IPS-11a (cell line): Measurements from ENCODE around the gene PEX3.
"Not testable (repeated sequence)": the region's sequence is repeated elsewhere in the genome, so short reads cannot be mapped to it uniquely, and the experiment has no call there.

ENCODE experiments used
- H3K4me3 ChIP-seq: one replicate; pipeline ENCODE4 v1.5.1; 2013; ENCODE audit warnings: low read depth, low read length, control low read depth

The PEX3 gene

DNA sequence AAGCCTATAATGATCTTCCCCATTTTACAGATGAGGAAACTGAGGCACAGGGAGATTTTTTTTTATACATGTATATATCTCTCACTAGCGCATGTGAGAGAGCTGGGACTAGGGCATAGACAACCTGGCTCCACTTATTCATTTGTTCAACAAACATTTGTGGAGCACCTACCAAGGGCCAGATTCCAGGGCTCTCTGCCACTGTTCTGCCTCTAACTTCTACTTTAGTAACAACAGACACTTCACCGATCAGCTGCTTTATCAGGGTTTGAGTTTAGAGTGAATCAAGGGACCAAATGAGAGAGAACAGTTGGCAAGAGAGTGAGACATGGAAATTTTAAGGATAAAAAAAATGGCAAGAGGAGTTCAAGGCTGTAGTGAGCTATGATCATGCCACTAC lies 7.5 kb upstream of the PEX3 start:
- H3K4me3 ChIP-seq: no peak overlapping the region

DNA sequence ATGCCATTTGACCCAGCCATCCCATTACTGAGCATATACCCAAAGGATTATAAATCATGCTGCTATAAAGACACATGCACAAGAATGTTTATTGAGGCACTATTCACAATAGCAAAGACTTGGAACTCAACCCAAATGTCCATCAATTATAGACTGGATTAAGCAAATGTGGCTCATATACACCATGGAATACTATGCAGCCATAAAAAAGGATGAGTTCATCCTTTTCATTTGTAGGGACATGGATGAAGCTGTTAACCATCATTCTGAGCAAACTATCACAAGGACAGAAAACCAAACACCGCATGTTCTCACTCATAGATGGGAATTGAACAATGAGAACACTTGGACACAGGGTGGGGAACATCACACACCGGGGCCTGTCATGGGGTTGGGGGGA lies 2.7 kb upstream of the PEX3 start:
- not testable (repeated sequence) for H3K4me3 ChIP-seq

DNA sequence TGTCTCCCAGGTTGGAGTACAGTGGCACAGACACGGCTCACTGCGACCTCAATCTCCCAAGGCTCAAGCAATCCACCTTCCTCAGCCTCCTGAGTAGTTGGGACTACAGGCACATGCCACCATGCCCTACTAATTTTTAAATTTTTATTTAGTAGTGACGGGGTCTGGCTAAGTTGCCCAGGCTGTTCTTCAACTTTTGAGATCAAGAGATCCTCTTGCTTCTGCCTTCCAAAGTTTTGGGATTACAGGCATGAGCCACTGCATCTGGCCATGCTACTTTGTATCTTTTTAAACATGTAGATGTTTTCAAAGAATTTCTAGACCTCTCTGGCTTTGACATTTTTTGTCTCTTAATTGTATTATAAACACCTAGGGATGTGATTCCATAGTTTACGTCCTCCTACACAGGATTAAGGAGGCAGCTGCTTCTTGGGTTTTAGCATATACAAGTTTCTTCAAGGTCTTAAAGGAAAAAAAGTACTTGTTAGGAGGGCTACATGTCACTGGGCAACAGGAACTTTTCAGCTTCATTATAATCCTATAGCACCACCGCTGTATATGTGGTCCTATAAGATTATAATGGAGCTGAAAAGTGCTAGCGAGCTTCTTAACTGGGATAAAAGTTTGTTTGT lies 1.4 kb upstream of the PEX3 start:
- H3K4me3 ChIP-seq: peak overlapping the region; percentile 90

DNA sequence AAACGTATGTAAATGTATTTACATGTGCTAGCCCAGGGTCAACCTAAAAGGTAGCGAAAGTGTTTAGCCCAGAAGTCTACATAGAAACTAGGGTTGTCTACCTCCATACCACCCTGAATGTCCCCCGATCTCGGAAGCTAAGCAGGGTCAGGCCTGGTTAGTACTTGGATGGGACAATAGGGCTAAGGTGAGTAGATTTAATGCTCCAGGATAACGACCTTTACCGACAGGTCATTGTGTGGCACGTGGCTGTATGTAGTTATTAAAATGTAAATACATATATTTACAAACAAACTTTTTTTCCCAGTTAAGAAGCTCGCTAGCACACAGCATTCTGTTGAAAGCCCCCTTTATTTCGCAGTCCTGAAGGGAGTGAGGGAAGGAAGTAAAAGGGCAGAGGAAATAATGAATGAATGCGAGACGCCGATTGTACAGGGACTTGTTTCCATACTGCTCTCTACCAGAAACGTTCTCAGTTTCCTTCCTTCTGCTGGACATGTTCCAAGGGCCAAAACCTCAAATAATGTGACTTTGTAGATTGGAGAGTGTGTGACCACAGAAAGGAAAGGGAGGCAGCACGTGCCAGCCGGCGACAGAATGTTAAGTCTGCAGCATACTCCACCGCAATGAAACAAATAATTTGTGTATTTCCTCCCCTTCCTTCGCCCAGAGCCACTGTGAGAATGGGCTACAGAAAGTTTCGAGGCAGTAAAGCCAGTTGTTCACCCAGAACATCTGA lies 722 bp upstream of the PEX3 start:
- H3K4me3 ChIP-seq: peak overlapping the region; percentile 90

DNA sequence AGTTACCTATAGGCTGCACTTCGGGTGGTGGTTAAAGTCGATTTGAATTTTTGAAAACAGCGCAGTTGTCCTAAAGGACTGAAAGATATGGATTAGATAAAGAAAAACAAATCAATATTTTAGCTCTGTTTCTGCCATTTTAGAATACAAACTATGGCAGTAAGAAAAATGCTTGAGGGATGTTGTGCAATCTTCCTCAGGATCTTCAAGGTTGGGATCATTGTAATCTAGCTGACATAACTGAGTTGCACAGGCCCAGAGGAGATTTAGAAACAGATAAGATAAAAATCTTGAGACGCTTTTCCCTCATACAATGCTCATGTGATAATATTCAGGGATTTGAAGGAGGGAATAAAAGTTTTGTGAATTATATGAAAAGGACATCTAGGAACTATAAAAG lies 926 bp downstream of the PEX3 start:
- peak overlapping the region; percentile 90 for H3K4me3 ChIP-seq

DNA sequence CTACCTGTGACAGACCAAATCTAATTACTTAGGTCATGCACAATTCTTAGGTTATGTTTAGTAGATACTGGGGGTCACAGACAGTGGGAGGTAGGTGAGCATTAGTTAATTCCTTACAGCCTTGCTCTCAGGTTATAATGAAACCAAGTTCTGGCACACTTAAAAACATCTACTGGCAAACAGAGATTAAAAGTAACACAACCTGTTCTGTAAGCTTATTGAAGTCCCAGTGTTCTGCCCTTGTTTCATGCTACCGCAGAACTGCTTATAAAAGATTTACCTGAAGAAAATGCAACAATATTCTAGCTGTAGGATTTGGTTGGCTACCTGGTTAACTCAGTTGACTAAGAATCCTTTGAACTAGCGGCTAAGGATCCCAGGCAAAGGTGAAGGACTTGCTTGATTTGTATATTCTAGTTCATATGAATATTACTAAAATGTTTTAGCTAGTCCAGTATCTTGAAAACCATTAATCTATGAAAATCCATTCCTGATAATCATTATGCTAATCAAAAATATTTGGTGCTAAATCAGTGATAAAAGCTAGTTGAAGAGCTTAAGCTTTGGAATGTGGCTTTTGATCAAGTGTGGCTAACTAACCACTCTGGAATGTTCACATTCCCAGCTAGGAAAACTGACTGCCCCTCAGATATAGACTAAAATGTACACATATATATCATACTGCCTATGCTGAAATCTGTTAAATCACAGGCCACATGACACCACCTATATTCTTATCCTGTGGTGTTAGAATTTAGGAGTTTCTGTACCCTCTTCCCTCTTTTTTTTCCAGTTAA lies 7.2 kb downstream of the PEX3 start:
- H3K4me3 ChIP-seq: no peak overlapping the region

DNA sequence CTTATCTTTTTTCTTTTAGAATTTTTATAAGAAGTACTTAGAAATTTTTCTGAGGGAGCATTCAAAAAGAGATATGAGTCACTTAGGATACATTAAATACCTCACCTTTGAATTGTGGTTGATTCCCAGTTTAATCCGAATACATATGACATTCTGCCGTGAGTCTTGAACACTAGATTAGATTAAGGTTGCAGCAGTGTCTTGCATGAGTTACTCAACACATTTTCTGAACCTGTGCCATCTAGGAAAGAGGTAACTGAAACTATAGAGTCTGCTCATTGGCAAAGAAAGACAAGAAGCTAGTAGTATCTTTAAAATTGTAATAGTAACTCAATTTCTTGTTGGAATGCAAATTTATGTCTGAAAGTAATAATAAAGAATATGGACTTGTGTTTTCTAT lies 14.9 kb downstream of the PEX3 start:
- H3K4me3 ChIP-seq: no peak overlapping the region

DNA sequence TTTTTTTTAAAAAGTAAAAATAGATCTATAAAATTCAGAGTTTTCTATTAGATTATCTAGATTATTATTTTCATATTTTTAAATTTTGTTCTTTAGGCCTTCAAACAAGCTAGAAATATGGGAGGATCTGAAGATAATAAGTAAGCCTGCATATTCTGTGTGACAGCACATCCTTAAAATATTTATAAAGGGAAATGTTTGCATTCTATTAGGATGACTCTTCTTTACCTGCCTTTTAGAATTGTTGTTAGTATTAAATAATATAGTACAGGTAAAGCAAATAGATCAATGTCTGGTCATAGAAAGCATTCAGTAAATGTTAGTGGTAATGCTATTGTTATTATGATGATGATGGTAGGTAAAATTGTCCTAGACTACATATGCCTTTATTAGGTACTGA lies 17.4 kb downstream of the PEX3 start:
- H3K4me3 ChIP-seq: no peak overlapping the region

DNA sequence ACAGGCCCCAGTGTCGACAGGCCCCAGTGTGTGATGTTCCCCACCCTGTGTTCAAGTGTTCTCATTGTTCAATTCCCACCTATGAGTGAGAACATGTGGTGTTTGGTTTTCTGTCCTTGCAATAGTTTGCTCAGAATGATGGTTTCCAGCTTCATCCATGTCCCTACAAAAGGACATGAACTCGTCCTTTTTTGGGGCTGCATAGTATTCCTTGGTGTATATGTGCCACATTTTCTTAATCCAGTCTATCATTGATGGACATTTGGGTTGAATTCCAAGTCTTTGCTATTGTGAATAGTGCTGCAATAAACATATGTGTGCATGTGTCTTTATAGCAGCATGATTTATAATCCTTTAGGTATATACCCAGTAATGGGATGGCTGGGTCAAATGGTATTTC lies 18.2 kb downstream of the PEX3 start:
- not testable (repeated sequence) for H3K4me3 ChIP-seq

DNA sequence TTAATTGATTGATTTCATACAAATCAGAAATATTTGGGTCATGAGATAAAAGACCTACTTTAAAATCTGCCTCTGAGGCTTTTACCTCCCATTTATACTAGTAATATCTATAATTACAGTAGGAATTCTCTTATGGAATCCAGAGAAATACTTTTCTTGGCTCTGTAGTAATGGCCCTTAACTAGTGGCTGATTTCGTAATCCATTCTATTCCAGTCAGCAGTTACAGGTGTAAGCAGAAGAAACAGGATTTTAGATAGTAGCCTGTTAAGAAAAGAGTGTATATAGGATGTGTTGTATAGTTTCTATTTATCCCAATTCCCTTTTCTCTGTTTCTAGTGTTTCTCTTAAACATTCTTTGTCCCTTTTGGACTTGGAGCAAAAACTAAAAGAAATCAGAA lies 21.2 kb downstream of the PEX3 start:
- H3K4me3 ChIP-seq: no peak overlapping the region

DNA sequence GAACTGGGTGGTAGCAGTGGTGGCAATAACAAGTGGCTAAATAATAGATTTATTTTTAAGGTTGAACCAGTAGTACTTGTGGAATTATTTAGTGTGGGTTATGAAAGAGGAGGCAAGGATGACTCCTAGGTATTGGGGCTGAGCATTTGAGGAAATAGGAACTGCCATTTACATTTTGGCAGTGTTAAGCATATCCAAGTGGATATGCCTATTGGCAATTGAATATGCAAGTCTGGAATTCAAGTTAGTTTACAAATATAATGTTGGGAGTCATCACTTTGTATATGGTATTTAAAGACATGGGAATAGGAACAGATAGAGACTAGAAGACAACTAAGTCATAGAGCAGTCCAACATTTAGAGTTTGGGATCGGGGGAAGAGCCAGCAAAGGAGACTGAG lies 25.9 kb downstream of the PEX3 start:
- no peak overlapping the region for H3K4me3 ChIP-seq

DNA sequence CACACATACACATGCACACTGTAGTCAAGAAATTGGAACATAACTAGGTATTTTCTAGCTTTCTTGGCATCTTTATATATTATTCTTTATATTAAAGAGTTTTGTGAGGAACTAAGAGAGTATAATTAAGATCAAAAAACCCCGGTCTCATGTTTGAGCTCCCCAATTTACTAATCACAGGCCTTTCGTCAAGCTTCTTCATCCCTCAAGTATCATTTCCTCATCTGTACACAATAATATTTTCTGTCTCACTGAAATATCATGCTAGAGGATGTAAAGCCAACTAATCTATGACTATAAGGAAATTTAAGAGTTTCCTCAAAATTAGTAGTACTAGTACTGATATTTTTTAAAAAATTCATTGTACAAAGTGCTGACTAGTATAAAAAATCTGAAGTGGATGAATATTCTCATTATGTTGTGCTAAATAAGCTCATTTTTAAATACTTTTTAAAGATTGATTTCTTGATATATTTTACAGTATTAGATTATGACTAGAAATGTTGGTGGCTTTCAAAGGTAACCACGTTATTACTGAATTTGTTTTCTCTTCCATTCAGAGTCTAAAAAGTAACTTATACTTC lies 28.0 kb downstream of the PEX3 start:
- H3K4me3 ChIP-seq: no peak overlapping the region

DNA sequence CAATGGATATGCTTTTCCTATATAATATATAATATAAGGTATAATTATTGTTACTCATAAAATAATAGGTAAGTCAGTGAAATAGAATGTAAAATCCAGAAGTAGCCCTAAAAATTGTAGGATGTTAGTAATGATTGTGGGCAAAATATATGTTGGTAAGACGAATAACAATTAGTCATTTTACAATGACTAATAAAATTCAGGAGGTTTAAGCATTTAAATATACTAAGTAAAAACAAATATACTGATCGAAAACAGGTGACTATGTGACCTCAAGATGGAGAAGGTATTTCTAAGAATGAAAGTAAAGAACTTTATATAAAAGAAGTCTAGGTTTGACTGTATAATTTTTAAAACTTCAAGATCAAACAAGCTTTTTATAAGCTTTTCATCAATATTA lies 32.0 kb downstream of the PEX3 start:
- H3K4me3 ChIP-seq: no peak overlapping the region

DNA sequence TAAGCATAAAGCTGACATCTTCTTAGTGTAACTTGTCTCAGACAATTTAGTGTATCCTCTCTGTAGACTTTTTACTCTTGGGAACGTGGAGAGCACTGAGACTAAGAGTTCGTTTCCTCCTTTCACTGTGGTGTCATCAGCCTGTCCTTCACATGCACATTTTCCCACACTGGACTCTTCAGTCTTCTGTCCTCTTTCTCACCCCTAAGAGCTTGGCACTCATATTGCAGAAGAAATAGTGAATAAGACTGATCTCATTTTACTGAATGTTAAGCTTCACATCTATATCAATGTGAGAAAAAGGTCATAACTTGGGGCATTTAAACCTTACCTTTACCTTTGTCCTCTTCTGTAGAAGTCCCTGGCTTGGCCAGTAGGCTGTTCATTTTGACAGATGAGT lies 35.4 kb downstream of the PEX3 start:
- H3K4me3 ChIP-seq: no peak overlapping the region

DNA sequence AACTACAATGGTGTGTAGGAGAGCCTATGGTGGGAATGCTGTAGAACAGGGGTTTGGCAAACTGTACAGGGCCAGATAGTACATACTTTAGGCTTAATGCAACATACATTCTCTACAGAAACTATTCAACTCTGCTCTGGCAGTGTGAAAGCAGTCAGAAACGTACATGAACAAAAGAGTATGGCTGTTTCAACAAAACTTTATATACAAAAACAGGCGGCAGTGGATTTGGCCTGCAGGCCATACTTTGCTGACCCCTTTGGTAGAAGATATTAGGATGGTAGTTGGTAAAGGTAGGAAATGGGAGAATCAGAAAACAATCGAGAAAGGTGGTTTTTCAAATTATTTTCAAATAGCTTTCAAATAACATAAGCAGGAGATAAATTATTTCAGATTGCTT lies 36.1 kb downstream of the PEX3 start:
- no peak overlapping the region for H3K4me3 ChIP-seq

DNA sequence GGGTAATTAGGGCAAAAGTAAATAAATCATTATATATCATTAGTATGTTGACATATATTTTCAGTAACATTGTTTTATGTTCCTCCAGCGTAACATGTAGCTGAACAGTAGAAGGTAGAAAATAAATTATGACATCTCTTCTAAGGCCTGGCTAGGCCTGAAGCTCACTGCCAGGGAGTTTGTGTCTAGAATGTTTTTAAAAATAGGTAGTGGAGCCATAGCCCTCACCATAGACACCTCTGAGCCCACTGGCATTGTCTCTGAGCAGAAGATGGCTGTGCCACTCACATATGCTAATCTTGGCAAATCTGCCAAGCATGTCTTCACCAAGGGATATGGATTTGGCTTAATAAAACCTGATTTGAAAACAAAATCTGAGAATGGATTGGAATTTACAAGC lies 39.6 kb downstream of the PEX3 start:
- no peak overlapping the region for H3K4me3 ChIP-seq

DNA sequence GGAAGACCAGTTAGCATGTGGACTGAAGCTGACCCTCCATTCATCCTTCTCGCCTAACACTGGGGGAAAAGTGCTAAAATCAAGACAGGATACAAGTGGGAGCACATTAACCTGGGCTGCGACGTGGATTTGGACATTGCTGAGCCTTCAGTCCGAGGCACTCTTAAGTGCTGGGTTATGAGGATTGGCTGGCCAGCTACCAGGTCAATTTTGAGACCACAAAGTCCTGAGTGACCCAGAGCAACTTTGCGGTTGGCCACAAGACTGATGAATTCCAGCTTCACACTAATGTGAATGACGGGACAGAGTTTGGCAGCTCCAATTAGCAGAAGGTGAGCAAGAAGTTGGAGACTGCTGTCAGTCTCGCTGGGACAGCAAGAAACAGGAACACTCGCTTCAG lies 40.2 kb downstream of the PEX3 start:
- H3K4me3 ChIP-seq: no peak overlapping the region

DNA sequence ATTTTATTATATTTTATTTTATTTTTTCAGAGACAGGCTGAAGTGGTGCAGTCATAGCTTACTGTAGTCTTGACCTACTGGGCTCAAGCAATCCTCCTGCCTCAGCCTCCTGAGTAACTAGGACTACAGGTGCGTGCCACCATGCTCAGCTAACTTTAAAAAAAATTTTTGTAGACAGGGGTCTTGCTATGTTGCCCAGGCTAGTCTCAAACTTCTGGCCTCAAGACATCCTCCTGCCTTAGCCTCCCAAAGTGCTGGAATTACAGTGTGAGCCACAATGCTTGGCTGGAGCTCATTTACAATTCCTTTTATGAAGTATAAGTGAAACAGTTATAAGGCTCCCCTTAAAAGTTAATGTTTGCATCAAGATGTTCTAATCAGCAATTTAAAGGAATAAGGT lies 46.4 kb downstream of the PEX3 start:
- no peak overlapping the region for H3K4me3 ChIP-seq

DNA sequence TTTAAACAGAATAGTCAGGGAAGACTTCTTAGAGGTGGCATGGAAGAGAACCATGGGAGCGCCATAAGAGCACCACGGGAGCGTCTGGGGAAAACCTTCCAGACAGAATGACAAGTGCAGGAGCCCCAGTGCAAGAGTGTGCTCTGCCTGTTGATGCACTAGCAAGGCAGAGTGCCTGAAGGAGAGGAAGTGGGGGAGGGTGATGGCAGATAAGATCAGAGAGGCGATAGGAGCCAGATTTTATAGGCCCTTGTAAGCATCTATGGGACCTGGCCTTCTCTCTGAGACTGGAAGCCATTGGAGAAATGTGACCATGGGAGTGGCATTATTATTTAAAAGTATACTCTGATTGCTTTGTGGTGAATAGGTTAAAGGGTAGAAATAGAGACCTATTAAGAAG lies 47.8 kb downstream of the PEX3 start:
- no peak overlapping the region for H3K4me3 ChIP-seq

DNA sequence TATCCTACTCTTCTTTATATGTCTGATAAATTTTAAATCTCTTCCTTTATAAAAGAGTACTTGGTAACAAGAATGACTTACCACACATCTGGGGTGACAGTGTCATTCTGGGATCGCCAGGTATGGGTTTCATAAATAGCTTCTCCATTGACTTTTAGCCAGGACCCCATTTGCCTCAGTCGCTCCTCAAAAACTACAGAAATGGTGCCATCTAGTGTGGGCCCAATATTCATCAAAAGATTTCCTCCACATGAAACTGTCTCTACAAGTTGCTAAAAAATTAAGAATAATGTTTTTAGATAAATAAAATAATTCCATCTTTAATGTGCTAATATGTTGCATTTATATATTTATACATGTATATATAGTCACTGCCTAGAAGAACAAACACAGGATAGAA lies 51.2 kb downstream of the PEX3 start:
- no peak overlapping the region for H3K4me3 ChIP-seq

DNA sequence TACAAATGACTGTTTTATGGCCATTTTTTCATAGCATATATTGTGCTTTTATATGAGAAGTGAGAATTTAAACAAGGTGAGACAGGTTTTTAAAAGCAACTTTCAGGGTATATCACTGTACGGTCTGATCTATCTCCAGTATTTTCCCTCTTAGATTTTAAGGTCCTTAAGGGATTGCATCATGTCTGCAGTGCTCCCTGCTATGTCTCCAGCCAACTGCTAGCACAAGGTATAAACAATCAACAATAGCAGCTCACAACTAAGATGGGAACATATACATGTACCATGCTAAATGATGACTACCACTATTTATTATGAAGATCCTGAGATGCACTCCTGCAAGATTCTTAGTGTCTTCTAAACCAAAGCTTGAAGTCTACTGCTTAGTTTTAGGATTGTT lies 53.8 kb downstream of the PEX3 start:
- no peak overlapping the region for H3K4me3 ChIP-seq

DNA sequence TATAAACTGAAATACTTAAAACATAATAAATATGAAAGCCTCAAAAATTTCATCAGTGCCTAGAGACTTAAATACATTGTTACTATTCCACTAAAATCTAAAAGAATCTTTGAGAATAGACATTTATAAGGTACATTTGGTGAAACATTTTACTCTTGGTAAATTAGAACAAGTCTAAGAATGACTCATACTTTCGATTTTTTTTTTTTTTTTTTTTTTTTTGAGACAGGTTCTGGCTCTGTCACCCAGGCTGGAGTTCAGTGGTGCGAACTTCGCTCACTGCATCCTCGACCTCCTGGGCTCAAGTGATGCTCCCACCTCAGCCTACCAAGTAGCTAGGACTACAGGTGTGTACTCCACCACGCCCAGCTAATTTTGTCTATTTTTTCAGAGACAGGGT lies 54.5 kb downstream of the PEX3 start:
- H3K4me3 ChIP-seq: no peak overlapping the region
